Gastrocnemius medialis (tissue), 4 donors: ENCODE results near the gene SYT15. TPM values are rescaled to one million over a fixed set of nuclear protein-coding genes. Genes with fewer than 3 reads are reported as not detected.
"Not testable (repeated sequence)": the region's sequence is repeated elsewhere in the genome, so short reads cannot be mapped to it uniquely, and the experiment has no call there.

Experiments
- ATAC-seq, 2 donors: fragments of 150-250 bp; one replicate each; pipeline ENCODE4 v1.9.1; 2016
- DNase-seq, 2 donors: peaks; one replicate each; pipeline ENCODE4 v3.0.0-alpha.2; 2019
- H3K27ac ChIP-seq, 4 donors: fragments of 200-600 bp; sonication (generic); 1 replicate in 1 of 4; 2 replicates in 3 of 4; pipeline ENCODE4 v1.5.1; 2016 to 2018; ENCODE audit warnings: mild to moderate bottlenecking in 2 of 4, moderate library complexity in 1 of 4
- H3K27me3 ChIP-seq, 3 donors: fragments of 200-600 bp; sonication (generic) in 2 of 3; 1 replicate in 1 of 3; 2 replicates in 2 of 3; pipeline versions ENCODE4 v1.5.1 to v1.6.0; 2016 to 2019; ENCODE audit warnings: mild to moderate bottlenecking in 1 of 3, moderate library complexity in 1 of 3
- H3K36me3 ChIP-seq, 2 donors: fragments of 200-600 bp; sonication (generic) in 1 of 2; one replicate each; pipeline ENCODE4 v1.5.1; 2017 to 2018
- H3K4me1 ChIP-seq, 2 donors: fragments of 200-600 bp; sonication (generic) in 1 of 2; one replicate each; pipeline ENCODE4 v1.5.1; 2016 to 2017; ENCODE audit warnings: mild to moderate bottlenecking in 2 of 2
- H3K4me3 ChIP-seq, 4 donors: fragments of 200-600 bp; sonication (generic) in 3 of 4; 1 replicate in 1 of 4; 2 replicates in 3 of 4; pipeline ENCODE4 v1.5.1; 2016 to 2019; ENCODE audit warnings: mild to moderate bottlenecking in 2 of 4
- H3K9me3 ChIP-seq, 3 donors: fragments of 200-600 bp; sonication (generic) in 2 of 3; 1 replicate in 1 of 3; 2 replicates in 2 of 3; pipeline ENCODE4 v1.5.1; 2016 to 2019
- in situ Hi-C, 4 donors: fragments of 200-750 bp; cut with MboI; loops; one replicate each; pipeline versions ENCODE4 v1.15.0 to v1.8.0; 2017; ENCODE audit warnings: low sequenced_read_pairs in 4 of 4
- intact Hi-C: fragments of 100-400 bp; cut with DNase I; formaldehyde crosslinking; loops from one replicate; pipeline ENCODE4 v1.15.1; 2023; ENCODE audit warnings: low total_unique reads
- total RNA-seq, 4 donors: library from RNA; depleted of rRNA; stranded (reverse); fragments of >200 nt; gene quantifications; one replicate each; pipeline versions ENCODE4 v1.1.0 to v1.2.3, GENCODE V29; 2016

Gene SYT15
- total RNA-seq, 4 donors from 2014 or later = 0.36 to 1.0 (median 0.69) TPM

- in situ Hi-C loops, H3K27me3 ChIP-seq, ATAC-seq, H3K27ac ChIP-seq, H3K36me3 ChIP-seq, H3K4me1 ChIP-seq, H3K9me3 ChIP-seq, intact Hi-C loops, DNase-seq, H3K4me3 ChIP-seq: not testable (repeated sequence)
Observed at GRCh38 chr10:46585246-46585645, 6.3 kb downstream of the SYT15 start.

DNA sequence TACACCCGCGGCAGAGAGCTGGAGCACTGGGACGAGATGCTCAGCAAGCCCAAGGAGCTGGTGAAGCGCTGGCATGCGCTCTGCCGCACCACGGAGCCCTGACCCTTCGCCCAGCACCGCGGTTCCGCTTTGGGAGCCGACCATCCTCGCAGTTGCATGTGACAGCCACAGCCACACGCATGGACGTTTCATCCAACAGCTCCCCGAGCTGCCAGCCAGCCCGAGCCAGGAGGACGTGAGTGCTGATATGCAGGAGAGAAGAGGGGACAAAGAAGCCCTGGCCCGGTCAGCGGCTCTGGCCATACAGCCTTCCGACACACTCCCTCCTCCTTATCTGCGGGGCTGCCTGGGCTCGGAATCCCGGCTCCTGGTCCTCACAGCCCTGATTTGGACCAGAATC is 8.6 kb downstream of the SYT15 start:
- H3K27ac ChIP-seq, ATAC-seq, in situ Hi-C loops, H3K4me1 ChIP-seq, H3K27me3 ChIP-seq, H3K36me3 ChIP-seq, H3K4me3 ChIP-seq, intact Hi-C loops, DNase-seq, H3K9me3 ChIP-seq: not testable (repeated sequence)

- H3K9me3 ChIP-seq, H3K27me3 ChIP-seq, H3K4me1 ChIP-seq, H3K27ac ChIP-seq, ATAC-seq, H3K36me3 ChIP-seq, in situ Hi-C loops, H3K4me3 ChIP-seq, intact Hi-C loops, DNase-seq: not testable (repeated sequence)
Observed at GRCh38 chr10:46588221-46588620, 9.3 kb downstream of the SYT15 start.

GRCh38 chr10:46589589-46589988 is 10.7 kb downstream of the SYT15 start:
- H3K27ac ChIP-seq = not testable (repeated sequence)

DNA sequence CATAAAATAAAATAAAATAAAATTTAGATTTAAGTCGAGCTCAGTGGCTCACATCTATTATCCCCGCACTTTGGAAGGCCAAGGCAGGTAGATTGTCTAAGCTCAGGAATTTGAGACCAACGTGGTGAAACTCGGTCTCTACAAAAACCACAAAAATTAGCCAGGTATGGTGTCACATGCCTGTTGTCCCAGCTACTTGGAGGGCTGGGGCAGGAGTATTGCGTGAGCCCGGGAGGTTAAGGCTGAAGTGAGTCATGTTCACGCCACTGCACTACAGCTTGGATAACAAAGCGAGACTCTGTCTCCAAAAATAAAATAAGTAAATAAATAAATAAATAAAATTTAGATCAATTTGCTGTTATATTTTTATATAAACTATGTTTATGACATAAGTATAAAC is 12.1 kb downstream of the SYT15 start:
- H3K4me3 ChIP-seq, H3K9me3 ChIP-seq, H3K36me3 ChIP-seq, H3K27me3 ChIP-seq, H3K27ac ChIP-seq, ATAC-seq, in situ Hi-C loops, intact Hi-C loops, H3K4me1 ChIP-seq, DNase-seq: not testable (repeated sequence)

More at GRCh38 chr10:46589589-46589988, 10.7 kb downstream of the SYT15 start:
- H3K4me3 ChIP-seq, H3K36me3 ChIP-seq, intact Hi-C loops, H3K4me1 ChIP-seq, DNase-seq, H3K9me3 ChIP-seq, in situ Hi-C loops, ATAC-seq, H3K27me3 ChIP-seq: not testable (repeated sequence)

DNA sequence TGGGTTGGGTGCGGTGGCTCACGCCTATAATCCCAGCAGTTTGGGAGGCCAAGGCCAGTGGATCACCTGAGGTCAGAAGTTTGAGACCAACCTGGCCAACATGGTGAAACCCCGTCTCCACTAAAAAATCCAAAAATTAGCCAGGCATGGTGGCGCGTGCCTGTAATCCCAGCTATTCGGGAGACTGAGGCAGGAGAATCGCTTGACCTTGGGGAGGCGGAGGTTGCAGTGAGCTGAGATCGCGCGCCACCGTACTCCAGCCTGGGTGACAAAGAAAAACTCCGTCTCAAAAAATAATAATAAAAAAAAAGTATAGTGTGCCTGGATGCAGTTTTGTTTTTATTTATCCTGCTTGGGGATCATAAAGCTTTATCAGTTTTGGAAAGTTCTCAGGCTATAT is 14.4 kb downstream of the SYT15 start:
- H3K9me3 ChIP-seq, H3K4me1 ChIP-seq, H3K36me3 ChIP-seq, DNase-seq, H3K27ac ChIP-seq, ATAC-seq, H3K4me3 ChIP-seq, intact Hi-C loops, in situ Hi-C loops, H3K27me3 ChIP-seq: not testable (repeated sequence)

- ATAC-seq, in situ Hi-C loops, DNase-seq: not testable (repeated sequence)
Observed at GRCh38 chr10:46594453-46595063, 15.6 kb downstream of the SYT15 start.

DNA sequence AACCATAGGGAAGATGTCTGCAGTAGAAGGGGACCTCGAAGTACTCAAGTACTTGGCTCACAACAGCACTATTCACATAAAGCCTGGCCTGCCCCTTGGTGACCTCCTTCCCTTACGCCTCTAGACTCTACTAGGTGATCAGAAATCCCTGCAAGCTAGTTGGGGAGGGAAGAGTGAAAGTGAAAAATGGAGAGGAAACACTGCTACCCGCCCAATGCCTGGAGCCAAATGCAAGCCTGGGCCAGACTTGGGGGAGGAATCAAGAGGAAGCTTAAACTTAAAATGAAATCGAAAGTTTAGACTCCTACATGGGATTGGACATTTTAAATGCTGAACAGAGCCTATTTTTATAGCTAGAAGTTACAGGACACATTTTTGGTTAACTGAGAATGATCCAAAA is 17.6 kb downstream of the SYT15 start:
- H3K27ac ChIP-seq, H3K9me3 ChIP-seq, in situ Hi-C loops, H3K36me3 ChIP-seq, H3K4me3 ChIP-seq, H3K27me3 ChIP-seq, DNase-seq, H3K4me1 ChIP-seq, intact Hi-C loops: not testable (repeated sequence)
- ATAC-seq = peak in 1 of 2 donors; percentile 24

More at GRCh38 chr10:46594453-46595063, 15.6 kb downstream of the SYT15 start:
- H3K27ac ChIP-seq, H3K36me3 ChIP-seq, H3K4me1 ChIP-seq, H3K27me3 ChIP-seq, H3K9me3 ChIP-seq, intact Hi-C loops, H3K4me3 ChIP-seq: not testable (repeated sequence)

- peak overlapping the region in 1 of 4 donors; percentile 43 for H3K27ac ChIP-seq
Observed at GRCh38 chr10:46597616-46598246, 18.8 kb downstream of the SYT15 start.

GRCh38 chr10:46600516-46600915 is 21.6 kb downstream of the SYT15 start:
- H3K4me1 ChIP-seq, H3K27ac ChIP-seq, H3K4me3 ChIP-seq, H3K27me3 ChIP-seq, H3K36me3 ChIP-seq, DNase-seq, ATAC-seq, in situ Hi-C loops, intact Hi-C loops, H3K9me3 ChIP-seq: not testable (repeated sequence)

More at GRCh38 chr10:46597616-46598246, 18.8 kb downstream of the SYT15 start:
- DNase-seq, intact Hi-C loops, H3K9me3 ChIP-seq, H3K36me3 ChIP-seq, H3K27me3 ChIP-seq, in situ Hi-C loops, H3K4me1 ChIP-seq: not testable (repeated sequence)
- H3K4me3 ChIP-seq = peak overlapping the region in 3 of 4 donors; percentile 36 to 57 (median 45)
- ATAC-seq = peak; percentile 63 to 75

- H3K9me3 ChIP-seq, ATAC-seq, DNase-seq, H3K27me3 ChIP-seq, intact Hi-C loops, H3K36me3 ChIP-seq, H3K27ac ChIP-seq, H3K4me3 ChIP-seq, H3K4me1 ChIP-seq, in situ Hi-C loops: not testable (repeated sequence)
Observed at GRCh38 chr10:46615540-46615939, 36.6 kb downstream of the SYT15 start.

DNA sequence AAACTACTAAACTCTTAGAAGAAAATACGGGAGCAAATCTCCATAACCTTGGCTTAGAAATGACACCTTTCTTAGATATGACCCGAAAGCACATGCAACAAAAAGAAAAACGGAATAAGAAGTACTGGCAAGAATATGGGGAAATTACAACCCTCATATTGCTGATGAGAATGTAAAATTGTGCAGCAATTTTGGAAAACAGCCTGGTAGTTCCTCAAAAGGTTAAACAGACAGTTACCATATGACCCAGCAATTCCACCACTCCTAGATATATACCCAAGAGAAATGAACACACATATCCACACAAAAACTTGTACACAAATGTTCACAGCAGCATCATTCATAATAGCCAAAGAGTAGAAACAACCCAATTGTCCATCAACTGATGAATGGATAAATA is 37.3 kb downstream of the SYT15 start:
- H3K27me3 ChIP-seq, H3K4me1 ChIP-seq, H3K27ac ChIP-seq, in situ Hi-C loops, DNase-seq, H3K9me3 ChIP-seq, H3K36me3 ChIP-seq, ATAC-seq, intact Hi-C loops, H3K4me3 ChIP-seq: not testable (repeated sequence)
